ENCODE measurements around the gene MYOCOS.
"Not testable (repeated sequence)": the region's sequence is repeated elsewhere in the genome, so short reads cannot be mapped to it uniquely, and the experiment has no call there.

The MYOCOS gene

DNA sequence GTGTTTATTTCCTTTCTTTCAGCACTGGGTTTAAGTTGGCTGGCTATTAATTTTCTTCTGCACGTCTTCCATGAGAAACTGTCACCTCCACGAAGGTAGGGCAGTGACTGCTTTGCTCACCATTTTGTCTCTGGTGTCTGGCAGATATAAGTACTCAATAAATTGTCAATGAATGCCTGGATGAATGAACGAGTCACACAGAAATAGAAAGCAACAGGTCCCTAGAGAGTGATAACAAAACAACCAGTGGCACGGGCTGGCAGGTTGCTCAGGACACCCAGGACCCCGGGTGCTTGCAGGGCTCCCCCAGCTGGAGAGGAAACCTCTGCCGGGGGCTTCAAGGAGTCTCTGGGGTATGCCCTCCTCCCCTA, 33.7 kb downstream of the MYOCOS start:
- in situ Hi-C loops (cut with MboI; ENCODE audit: low sequenced_read_pairs): no loop called here

DNA sequence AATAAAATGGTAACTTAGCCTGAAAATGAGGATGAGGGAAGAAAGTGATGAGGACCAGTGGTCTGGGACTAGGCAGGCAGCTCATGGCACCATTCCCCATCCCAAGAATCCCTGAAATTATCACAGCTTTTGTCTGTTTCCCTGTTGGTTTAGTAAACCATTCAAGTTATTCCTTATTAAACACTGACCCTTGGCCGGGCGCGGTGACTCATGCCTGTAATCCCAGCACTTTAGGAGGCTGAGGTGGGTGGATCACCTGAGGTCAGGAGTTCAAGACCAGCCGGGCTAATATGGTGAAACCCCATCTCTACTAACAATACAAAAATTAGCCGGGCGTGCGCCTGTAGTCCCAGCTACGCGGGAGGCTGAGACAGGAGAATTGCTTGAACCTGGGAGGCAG, 34.2 kb downstream of the MYOCOS start:
- in situ Hi-C loops (cut with MboI; ENCODE audit: low sequenced_read_pairs): not testable (repeated sequence)

DNA sequence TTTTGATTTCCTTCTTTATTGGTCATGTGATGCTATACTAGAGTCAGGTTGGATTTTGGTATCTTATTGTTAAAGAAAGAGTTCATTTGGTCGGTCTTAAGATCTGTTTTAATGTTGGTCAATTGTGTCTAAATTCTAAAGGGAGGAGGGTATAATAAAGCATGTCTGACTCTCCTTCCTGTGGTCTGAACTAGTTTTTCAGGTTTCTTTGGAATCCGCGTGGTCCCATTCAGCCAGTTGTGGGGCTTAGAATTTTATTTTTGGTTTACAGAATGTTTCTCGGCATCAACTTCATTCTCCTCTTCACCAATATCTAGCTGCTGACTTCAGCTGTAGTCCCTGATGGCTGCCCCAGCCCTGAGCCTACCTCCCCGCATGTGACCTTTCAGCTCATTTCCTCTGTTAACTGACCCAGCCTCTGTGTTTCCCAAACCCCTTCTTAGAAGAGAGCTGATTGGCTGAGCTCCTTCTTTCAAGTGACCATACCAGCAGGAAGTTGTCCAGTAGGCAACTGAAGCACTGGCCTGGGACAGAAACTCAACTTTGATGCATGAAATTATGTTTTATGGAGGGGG, 39.1 kb downstream of the MYOCOS start:
- in situ Hi-C loops (cut with MboI; ENCODE audit: low sequenced_read_pairs): no loop called here

DNA sequence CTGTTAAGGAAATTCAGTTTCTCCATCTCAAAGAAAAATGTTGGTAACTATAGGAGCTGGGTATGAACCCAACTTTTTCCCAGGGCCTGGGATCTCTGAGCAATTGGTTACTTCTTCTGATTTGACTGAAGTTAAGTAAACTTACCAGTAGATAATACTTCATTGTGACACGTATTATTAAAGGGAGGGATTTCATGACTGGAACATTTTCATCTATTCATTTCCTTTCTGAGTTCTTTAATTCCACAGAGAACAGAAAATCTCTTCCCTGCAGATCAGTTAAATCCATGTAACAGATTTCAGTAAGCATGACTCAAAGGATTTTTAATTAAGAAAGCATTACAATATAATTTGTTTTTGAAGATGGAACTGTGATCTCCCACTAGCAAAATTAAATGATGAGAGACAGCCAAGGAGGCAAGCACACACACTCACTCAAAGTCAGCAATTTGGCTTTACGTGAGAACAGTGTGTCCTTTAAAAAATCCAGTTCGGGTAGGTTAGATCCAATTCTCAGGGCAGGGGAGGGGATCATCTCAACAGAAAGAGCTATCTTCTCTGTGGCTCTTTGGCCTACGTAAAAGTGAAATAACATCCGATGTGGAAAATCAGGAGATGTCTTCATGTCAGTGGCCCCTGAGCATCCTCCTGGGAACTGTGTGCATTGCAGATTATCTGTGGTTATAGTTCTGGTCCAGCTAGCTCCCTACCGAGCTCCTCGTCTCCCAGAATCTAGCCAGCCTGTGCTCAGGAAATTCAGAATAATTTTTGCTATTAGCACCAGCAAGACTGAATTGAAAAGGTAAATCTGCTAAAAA, 41.2 kb downstream of the MYOCOS start:
- in situ Hi-C loops (cut with MboI; ENCODE audit: low sequenced_read_pairs): no loop called here

DNA sequence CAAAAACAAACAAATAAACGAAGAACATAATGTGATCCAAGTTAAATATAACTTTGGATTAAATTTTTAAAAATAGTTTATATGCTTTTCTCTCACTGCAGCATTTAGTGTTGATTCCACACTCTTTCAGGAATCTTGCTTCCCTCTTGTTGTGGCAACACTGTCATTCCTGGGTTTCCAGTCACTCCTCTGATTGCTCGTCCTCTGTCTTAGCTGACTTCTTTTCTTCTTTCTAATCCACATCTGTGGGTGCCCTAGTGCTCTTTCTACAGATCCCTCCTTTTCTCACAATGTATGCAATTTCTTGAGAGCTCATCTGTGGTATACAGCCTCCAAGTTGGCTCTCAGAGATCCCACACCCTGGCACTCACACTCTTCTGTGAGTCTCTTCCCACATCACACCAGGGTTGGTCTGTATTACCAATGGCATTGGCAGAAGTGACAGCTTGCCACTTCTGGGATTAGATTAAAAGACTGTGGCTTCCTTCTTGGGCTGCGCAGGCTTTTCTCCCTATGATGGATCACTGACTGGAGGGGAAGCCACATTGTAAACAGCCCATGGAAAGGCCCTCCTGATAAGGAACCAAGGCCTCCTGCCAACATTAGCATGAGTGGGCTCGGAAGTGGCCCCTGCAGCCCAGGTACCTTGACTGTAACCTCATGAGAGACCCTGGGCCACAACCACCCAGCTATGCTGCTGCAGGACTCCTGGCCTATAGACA, 42.0 kb downstream of the MYOCOS start:
- in situ Hi-C loops (cut with MboI; ENCODE audit: low sequenced_read_pairs): no loop called here

DNA sequence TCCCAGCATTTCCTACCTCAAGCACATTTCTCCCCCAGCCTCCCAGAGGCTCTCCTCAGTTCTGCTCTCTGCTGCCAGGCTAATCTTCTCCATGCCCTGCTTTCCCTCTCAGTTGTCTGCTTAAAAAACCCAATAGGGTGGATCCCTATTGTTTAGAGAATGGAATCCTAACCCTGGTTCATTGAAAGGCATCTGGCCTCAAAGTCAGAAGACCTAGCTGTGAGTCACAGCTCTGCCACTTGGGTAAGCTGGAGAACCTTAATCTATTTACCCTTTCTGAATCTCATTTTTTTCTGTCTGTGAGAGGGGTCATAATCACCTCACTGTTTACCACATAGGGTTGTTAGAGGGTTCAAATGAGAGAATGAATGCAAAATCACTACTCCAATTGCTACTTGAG, 42.9 kb downstream of the MYOCOS start:
- in situ Hi-C loops (cut with MboI; ENCODE audit: low sequenced_read_pairs): no loop called here

DNA sequence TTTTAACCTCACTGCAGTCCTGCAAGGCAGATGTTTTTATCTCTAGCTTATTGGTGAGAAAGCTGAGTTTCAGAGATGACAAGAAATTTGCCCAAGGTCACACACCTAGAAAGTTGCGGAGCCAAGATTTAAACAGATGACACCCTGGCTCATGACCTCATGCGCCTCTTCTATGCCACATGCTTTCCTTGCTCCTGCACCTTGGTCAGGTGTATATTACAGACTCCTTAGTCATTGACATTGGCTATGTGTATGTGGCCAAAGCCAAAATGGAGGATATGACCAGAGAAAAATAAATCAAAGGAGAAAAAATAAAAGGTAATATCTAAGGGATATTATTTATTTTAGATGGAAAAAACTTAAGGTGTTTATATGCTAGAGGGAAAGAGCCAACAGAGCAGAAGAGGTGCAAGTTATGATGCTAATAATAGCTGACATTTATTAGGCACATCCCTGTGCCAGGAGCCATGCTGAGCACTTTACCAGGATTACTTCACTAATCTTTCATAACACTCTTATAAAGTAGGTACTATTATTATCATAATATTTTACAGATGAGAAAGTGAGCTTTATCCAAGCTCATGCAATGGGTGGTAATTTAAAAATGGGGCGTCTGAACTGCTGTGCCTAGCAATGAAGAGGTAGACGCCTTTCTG, 44.2 kb downstream of the MYOCOS start:
- in situ Hi-C loops (cut with MboI; ENCODE audit: low sequenced_read_pairs): no loop called here

DNA sequence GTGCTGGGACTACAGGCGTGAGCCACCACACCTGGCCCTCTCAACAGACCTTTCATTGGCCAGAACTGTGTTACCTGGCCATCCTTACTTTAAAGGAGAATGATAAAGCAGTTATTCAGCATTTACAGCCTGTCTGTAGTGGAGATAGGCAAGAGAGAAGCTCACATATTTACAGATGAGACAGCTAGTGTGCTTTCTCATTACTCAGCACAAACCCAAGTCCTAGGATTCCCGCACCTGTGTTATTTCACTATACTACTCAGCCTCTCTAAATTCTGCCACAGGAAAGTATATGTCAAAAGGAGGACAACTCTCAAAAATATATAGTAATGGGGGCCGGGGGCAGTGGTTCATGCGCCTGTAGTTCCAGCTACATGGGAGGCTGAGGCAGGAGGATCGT, 46.3 kb downstream of the MYOCOS start:
- in situ Hi-C loops (cut with MboI; ENCODE audit: low sequenced_read_pairs): no loop called here

DNA sequence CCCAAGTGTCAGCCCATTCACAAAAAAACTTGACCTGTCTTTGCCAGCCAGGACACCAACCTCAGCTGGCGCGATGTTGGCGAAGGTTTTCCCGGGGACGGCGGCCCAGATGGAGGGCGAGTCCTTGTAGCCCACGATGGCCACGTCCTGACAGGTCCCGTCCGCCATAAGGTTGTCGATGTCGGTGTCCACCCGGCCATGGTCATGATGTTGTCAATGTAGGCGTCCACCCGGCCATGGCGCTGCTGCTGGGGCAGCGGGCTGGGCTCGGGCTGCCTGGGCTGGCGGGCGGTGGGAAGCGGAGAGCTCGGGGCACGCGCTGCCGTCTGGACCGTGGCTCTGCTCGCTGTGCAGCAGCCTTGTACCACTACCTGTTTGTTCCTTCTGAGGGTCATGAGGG, 48.7 kb downstream of the MYOCOS start:
- in situ Hi-C loops (cut with MboI; ENCODE audit: low sequenced_read_pairs): no loop called here

DNA sequence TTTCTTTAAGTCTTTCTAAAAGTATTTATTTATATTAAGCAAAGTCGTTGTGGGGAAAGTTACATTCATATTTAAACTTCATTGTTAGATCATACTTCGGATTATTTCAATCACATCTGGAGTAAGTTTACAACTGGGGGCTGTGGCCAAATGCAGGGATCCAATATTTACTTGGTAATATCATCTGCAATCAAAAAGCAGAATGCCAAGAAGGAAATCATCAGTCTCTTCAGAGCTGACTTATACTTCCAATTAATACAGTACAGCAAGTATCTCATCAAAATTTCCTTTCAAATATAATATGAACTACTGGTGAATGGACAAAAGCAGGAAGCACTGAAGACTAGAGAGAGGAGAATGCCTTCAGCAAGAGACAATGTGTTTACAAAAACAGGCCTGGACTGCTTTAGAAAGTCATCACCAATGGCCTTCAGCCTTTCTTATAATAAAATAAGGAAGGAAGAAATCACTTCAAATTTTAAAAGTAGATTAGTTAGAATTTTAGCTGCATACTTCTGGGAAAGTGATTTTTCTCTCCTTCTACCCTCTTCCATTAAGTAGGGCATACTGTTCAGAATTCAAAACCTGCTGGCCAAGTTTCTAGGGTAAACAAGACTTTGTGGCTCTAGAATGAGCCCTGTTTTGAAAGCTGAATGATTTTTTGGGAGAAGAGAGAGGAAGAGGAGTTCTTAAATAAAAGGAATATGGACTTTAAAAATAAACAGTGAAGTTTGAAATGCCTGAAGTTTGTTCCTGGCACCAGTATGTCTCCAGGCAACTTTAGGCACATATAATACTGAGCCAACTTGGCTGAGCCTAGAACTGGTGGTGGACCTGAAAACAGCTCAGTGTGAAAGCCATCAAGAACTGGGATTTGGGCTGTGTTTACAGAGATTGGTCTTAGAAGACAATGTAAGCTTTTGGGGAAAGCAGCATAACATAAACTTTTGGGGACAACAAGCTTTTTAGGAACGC, 52.7 kb downstream of the MYOCOS start:
- in situ Hi-C loops (cut with MboI; ENCODE audit: low sequenced_read_pairs): no loop called here

Data from HL-60/S4 treated with retinoic acid at 250 ng/mL for 4 days and 3 days (cell line).